ENCODE data around the gene SLC6A19. TPM values are rescaled to one million over a fixed set of nuclear protein-coding genes. Genes with fewer than 3 reads are reported as not detected.
"Not testable (repeated sequence)": the region's sequence is repeated elsewhere in the genome, so short reads cannot be mapped to it uniquely, and the experiment has no call there.

The SLC6A19 gene
- total RNA-seq, 2 donors from 2014 or later = 0.09 to 0.15 TPM

- no peak overlapping the region for H3K9ac ChIP-seq (ENCODE audit: extremely low read depth, low read length, poor library complexity, severe bottlenecking)
- TF ChIP-seq CTCF (conservative IDR thresholded peaks at IDR 0.05) = no peak
- no peaks in the 10 kb centered on the region for H3K27me3 ChIP-seq (ENCODE audit: control insufficient read depth, insufficient read depth, low read length, poor library complexity, severe bottlenecking)
- WGBS, 2 experiments (ENCODE audit: insufficient coverage in 1 of 2, insufficient read length in 1 of 2) = 87 to 91% methylated on average over 7 to 9 of the region's 9 CpGs
- no peaks in the 10 kb centered on the region for H3K4me1 Mint-ChIP-seq
- peaks cover 2% of the 10 kb centered on the region for H3K36me3 Mint-ChIP-seq (ENCODE audit: low read depth)
- no peak for DNase-seq
- H3K27ac ChIP-seq (ENCODE audit: low read depth, low read length) = no peak overlapping the region
- no peaks in the 10 kb centered on the region for H3K36me3 ChIP-seq (ENCODE audit: control insufficient read depth, insufficient read depth, low read length)
- H3K9me3 Mint-ChIP-seq = no peaks in the 10 kb centered on the region
- H3K27ac Mint-ChIP-seq = no peak overlapping the region
- H3K4me3 Mint-ChIP-seq = no peak overlapping the region
- no peak overlapping the region for H3K4me3 ChIP-seq (ENCODE audit: low read length)
- H3K27me3 Mint-ChIP-seq (ENCODE audit: insufficient read depth) = no peaks in the 10 kb centered on the region
- no peaks in the 10 kb centered on the region for H3K4me1 ChIP-seq (ENCODE audit: control insufficient read depth, insufficient read depth, low read length)
- H3K9me3 ChIP-seq (ENCODE audit: control insufficient read depth, low read length) = no peaks in the 10 kb centered on the region
Observed at GRCh38 chr5:1266791-1267190, 65.4 kb downstream of the SLC6A19 start.

- H3K27ac Mint-ChIP-seq; DNase-seq; H3K4me3 ChIP-seq (ENCODE audit: low read length); H3K4me3 Mint-ChIP-seq; H3K4me1 Mint-ChIP-seq; H3K9ac ChIP-seq (ENCODE audit: extremely low read depth, low read length, poor library complexity, severe bottlenecking); H3K27ac ChIP-seq (ENCODE audit: low read depth, low read length); H3K27me3 Mint-ChIP-seq (ENCODE audit: insufficient read depth); H3K9me3 ChIP-seq (ENCODE audit: control insufficient read depth, low read length); H3K27me3 ChIP-seq (ENCODE audit: control insufficient read depth, insufficient read depth, low read length, poor library complexity, severe bottlenecking); H3K36me3 ChIP-seq (ENCODE audit: control insufficient read depth, insufficient read depth, low read length); H3K4me1 ChIP-seq (ENCODE audit: control insufficient read depth, insufficient read depth, low read length); H3K9me3 Mint-ChIP-seq; H3K36me3 Mint-ChIP-seq (ENCODE audit: low read depth): not testable (repeated sequence)
- WGBS, 2 experiments (ENCODE audit: insufficient coverage in 1 of 2, insufficient read length in 1 of 2) = 88 to 93% methylated on average over 1 to 4 of the region's 5 CpGs
Observed at GRCh38 chr5:1267464-1267863, 66.1 kb downstream of the SLC6A19 start.

- H3K4me3 Mint-ChIP-seq = no peak overlapping the region
- no peak for TF ChIP-seq CTCF (conservative IDR thresholded peaks at IDR 0.05)
- no peaks in the 10 kb centered on the region for H3K27me3 Mint-ChIP-seq (ENCODE audit: insufficient read depth)
- H3K27me3 ChIP-seq (ENCODE audit: control insufficient read depth, insufficient read depth, low read length, poor library complexity, severe bottlenecking) = no peaks in the 10 kb centered on the region
- no peak overlapping the region for H3K4me3 ChIP-seq (ENCODE audit: low read length)
- no peak overlapping the region for H3K27ac Mint-ChIP-seq
- no peak overlapping the region for H3K9ac ChIP-seq (ENCODE audit: extremely low read depth, low read length, poor library complexity, severe bottlenecking)
- no peaks in the 10 kb centered on the region for H3K4me1 ChIP-seq (ENCODE audit: control insufficient read depth, insufficient read depth, low read length)
- peaks cover 6% of the 10 kb centered on the region for H3K36me3 Mint-ChIP-seq (ENCODE audit: low read depth)
- DNase-seq = no peak
- 93 to 95% methylated on average over 13 of the region's 13 CpGs for WGBS, 2 experiments (ENCODE audit: insufficient coverage in 1 of 2, insufficient read length in 1 of 2)
- H3K9me3 Mint-ChIP-seq = no peaks in the 10 kb centered on the region
- no peaks in the 10 kb centered on the region for H3K9me3 ChIP-seq (ENCODE audit: control insufficient read depth, low read length)
- H3K36me3 ChIP-seq (ENCODE audit: control insufficient read depth, insufficient read depth, low read length) = no peaks in the 10 kb centered on the region
- no peak overlapping the region for H3K27ac ChIP-seq (ENCODE audit: low read depth, low read length)
- no peaks in the 10 kb centered on the region for H3K4me1 Mint-ChIP-seq
Observed at GRCh38 chr5:1268056-1268455, 66.7 kb downstream of the SLC6A19 start.

GRCh38 chr5:1268666-1269065 lies 67.3 kb downstream of the SLC6A19 start:
- 96 to 97% methylated on average over 13 of the region's 13 CpGs for WGBS, 2 experiments (ENCODE audit: insufficient coverage in 1 of 2, insufficient read length in 1 of 2)
- H3K9me3 Mint-ChIP-seq = no peaks in the 10 kb centered on the region
- no peak overlapping the region for H3K4me3 Mint-ChIP-seq
- H3K36me3 Mint-ChIP-seq (ENCODE audit: low read depth) = peaks cover 6% of the 10 kb centered on the region
- Histone ChIP-seq H3K9ac (ENCODE audit: extremely low read depth, low read length, poor library complexity, severe bottlenecking) (no peak overlapping the region), H3K27ac (ENCODE audit: low read depth, low read length) (no peak overlapping the region), H3K36me3 (ENCODE audit: control insufficient read depth, insufficient read depth, low read length) (no peaks in the 10 kb centered on the region), H3K4me3 (ENCODE audit: low read length) (no peak overlapping the region), H3K27me3 (ENCODE audit: control insufficient read depth, insufficient read depth, low read length, poor library complexity, severe bottlenecking) (no peaks in the 10 kb centered on the region), H3K9me3 (ENCODE audit: control insufficient read depth, low read length) (no peaks in the 10 kb centered on the region), H3K4me1 (ENCODE audit: control insufficient read depth, insufficient read depth, low read length) (no peaks in the 10 kb centered on the region)
- TF ChIP-seq CTCF (conservative IDR thresholded peaks at IDR 0.05) = no peak
- no peak for DNase-seq
- H3K4me1 Mint-ChIP-seq = no peaks in the 10 kb centered on the region
- H3K27me3 Mint-ChIP-seq (ENCODE audit: insufficient read depth) = no peaks in the 10 kb centered on the region
- H3K27ac Mint-ChIP-seq = no peak overlapping the region

Data from endodermal cell (in vitro differentiated cells).